PC-9 (cell line): ENCODE results near the gene EIF2B5.

Experiments
- EZH2 ChIP-seq: fragments of 200-600 bp; sonication (generic); IDR thresholded peaks from 2 replicates; pipeline ENCODE4 v1.8.0; 2017; ENCODE audit warnings: antibody characterized with exemption, low read depth
- TF ChIP-seq, protein P1 (sequence below): fragments of 200-600 bp; sonication (generic); conservative IDR thresholded peaks from 2 replicates; pipeline ENCODE4 v1.6.1; 2017; ENCODE audit warnings: mixed run types, antibody characterized with exemption, mild to moderate bottlenecking, moderate library complexity

DNA sequence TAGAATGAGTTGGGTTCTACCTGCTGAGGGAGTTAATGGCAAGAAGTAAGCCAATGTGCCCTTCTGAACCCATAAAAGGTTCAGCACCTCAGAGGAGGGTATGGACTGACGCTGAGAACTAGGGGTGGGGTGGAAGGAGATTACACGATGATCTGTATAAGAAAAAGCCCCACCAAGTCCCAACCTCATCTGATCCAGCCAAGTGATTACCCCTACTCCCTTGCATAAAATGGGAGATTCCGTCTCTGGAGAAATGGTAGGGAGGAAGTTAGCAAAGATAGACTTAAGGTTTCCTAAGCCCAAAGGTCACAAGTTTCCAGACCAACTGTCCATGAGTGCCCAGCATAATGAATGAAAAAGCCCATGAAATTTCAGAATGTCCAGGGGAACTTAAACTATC lies 12.9 kb downstream of the EIF2B5 start:
- TF ChIP-seq, protein P1, sequence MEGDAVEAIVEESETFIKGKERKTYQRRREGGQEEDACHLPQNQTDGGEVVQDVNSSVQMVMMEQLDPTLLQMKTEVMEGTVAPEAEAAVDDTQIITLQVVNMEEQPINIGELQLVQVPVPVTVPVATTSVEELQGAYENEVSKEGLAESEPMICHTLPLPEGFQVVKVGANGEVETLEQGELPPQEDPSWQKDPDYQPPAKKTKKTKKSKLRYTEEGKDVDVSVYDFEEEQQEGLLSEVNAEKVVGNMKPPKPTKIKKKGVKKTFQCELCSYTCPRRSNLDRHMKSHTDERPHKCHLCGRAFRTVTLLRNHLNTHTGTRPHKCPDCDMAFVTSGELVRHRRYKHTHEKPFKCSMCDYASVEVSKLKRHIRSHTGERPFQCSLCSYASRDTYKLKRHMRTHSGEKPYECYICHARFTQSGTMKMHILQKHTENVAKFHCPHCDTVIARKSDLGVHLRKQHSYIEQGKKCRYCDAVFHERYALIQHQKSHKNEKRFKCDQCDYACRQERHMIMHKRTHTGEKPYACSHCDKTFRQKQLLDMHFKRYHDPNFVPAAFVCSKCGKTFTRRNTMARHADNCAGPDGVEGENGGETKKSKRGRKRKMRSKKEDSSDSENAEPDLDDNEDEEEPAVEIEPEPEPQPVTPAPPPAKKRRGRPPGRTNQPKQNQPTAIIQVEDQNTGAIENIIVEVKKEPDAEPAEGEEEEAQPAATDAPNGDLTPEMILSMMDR = no peak
- no peak for TF ChIP-seq EZH2
